Transverse colon (tissue), 4 donors: ENCODE data around the gene HYAL2. TPM values are rescaled to one million over a fixed set of nuclear protein-coding genes. Genes with fewer than 3 reads are reported as not detected.

Experiments used
- DNase-seq: peaks from one replicate; pipeline ENCODE4 v3.0.0-alpha.2; 2019
- H3K27ac ChIP-seq, 4 donors: fragments of 200-600 bp; sonication (generic); 2 replicates each; pipeline ENCODE4 v1.5.1; 2016 to 2018; ENCODE audit warnings: inconsistent platforms in 4 of 4
- H3K27me3 ChIP-seq: fragments of 200-600 bp; sonication (generic); 2 replicates; pipeline ENCODE4 v1.5.1; 2017; ENCODE audit warnings: inconsistent platforms
- H3K36me3 ChIP-seq, 4 donors: fragments of 200-600 bp; sonication (generic); 2 replicates each; pipeline ENCODE4 v1.5.1; 2017 to 2019; ENCODE audit warnings: inconsistent platforms in 4 of 4
- H3K4me1 ChIP-seq, 4 donors: fragments of 200-600 bp; sonication (generic); 2 replicates each; pipeline ENCODE4 v1.5.1; 2017 to 2020; ENCODE audit warnings: inconsistent platforms in 4 of 4
- H3K4me3 ChIP-seq, 4 donors: fragments of 200-600 bp; sonication (generic); 1 replicate in 1 of 4; 2 replicates in 3 of 4; pipeline versions ENCODE4 v1.5.1 to v1.6.1; 2017 to 2019; ENCODE audit warnings: inconsistent platforms in 4 of 4
- H3K9me3 ChIP-seq, 2 donors: fragments of 200-600 bp; sonication (generic); 2 replicates each; pipeline ENCODE4 v1.5.1; 2017 to 2019; ENCODE audit warnings: inconsistent platforms in 2 of 2
- CTCF ChIP-seq, 5 experiments: fragments of 200-600 bp in 3 of 5; fragments of 450-650 bp in 2 of 5; sonication (generic) in 3 of 5; IDR thresholded peaks; 1 replicate in 2 of 5; 2 replicates in 3 of 5; pipeline ENCODE4 v1.5.1; 2016 to 2017; ENCODE audit warnings: antibody characterized with exemption in 5 of 5, inconsistent platforms in 3 of 5, mild to moderate bottlenecking in 2 of 5, moderate library complexity in 1 of 5
- EP300 ChIP-seq: sonication (generic); formaldehyde crosslinking; IDR thresholded peaks from one replicate; pipeline ENCODE4 v1.6.1; 2017; ENCODE audit warnings: antibody characterized with exemption, low read depth
- POLR2A ChIP-seq: fragments of 450-650 bp; IDR thresholded peaks from one replicate; pipeline ENCODE4 v1.6.1; 2016; ENCODE audit warnings: antibody characterized with exemption, mild to moderate bottlenecking, moderate library complexity
- POLR2AphosphoS5 ChIP-seq, 3 donors: sonication (generic); formaldehyde crosslinking; IDR thresholded peaks; one replicate each; pipeline ENCODE4 v1.6.1; 2016; ENCODE audit warnings: antibody characterized with exemption in 3 of 3
- WGBS, 2 donors: methylation state at CpG; one replicate each; pipeline ENCODE4 v1.1.5; 2018; ENCODE audit warnings: low coverage in 1 of 2; 5-methylcytosine and 5-hydroxymethylcytosine counted together
- in situ Hi-C, 4 donors: fragments of 200-750 bp; cut with MboI; loops; one replicate each; pipeline versions ENCODE4 v1.15.0 to v1.15.1; 2017; ENCODE audit warnings: low sequenced_read_pairs in 3 of 4, low pct_ligation_motif_present in 1 of 4, low pct_unique_long_range_greater_than_20kb in 1 of 4
- intact Hi-C: fragments of 100-400 bp; cut with DNase I; formaldehyde crosslinking; loops from one replicate; pipeline ENCODE4 v1.15.1; 2023; ENCODE audit warnings: low total_unique reads
- total RNA-seq, 4 donors: library from RNA; depleted of rRNA; stranded (reverse); fragments of >200 nt; gene quantifications; one replicate each; pipeline ENCODE4 v1.1.0, GENCODE V29; 2016

HYAL2 gene
- total RNA-seq, 4 donors from 2014 or later = 18.7 to 51.1 (median 32.0) TPM

- TF ChIP-seq POLR2A = no peak
- Histone ChIP-seq H3K27me3 (peaks cover 4% of the 10 kb centered on the region), H3K4me1 (peaks cover 6 to 23% (median 12%) of the 10 kb centered on the region in 4 donors), H3K9me3 (no peaks in the 10 kb centered on the region), H3K36me3 (no peaks in the 10 kb centered on the region), H3K27ac (no peak overlapping the region), H3K4me3 (no peak overlapping the region)
- 62% methylated on average over 9 of the region's 9 CpGs; no CpG with 5 or more reads in 1 of the 2 donors for WGBS, 2 donors
- in situ Hi-C loops (loop anchor here in 1 of 4 donors (25.0 kb wide), 1 partner anchor 193 kb away; the partner anchor contains the start of genes C3orf18 and HEMK1), intact Hi-C loops (no loop called here)
- no peak for DNase-seq
Observed at GRCh38 chr3:50369012-50369670, 46.6 kb upstream of the HYAL2 start.

GRCh38 chr3:50365842-50366220 is 43.3 kb upstream of the HYAL2 start:
- no peak for TF ChIP-seq POLR2AphosphoS5 (IDR thresholded peaks at IDR 0.05)
- peak in 1 of 5 experiments; percentile 30 for TF ChIP-seq CTCF (IDR thresholded peaks at IDR 0.05)
- no peak for TF ChIP-seq EP300
- no peak for TF ChIP-seq POLR2A
- no peak for DNase-seq
- Histone ChIP-seq H3K9me3 (no peaks in the 10 kb centered on the region), H3K4me1 (peaks cover 6 to 16% (median 11%) of the 10 kb centered on the region in 4 donors), H3K4me3 (peak overlapping the region in 3 of 4 donors; percentile 43 to 61 (median 53)), H3K27ac (peak overlapping the region in 3 of 4 donors; percentile 76 to 79 (median 78)), H3K27me3 (no peaks in the 10 kb centered on the region), H3K36me3 (no peaks in the 10 kb centered on the region)
- intact Hi-C loops = no loop called here
- WGBS, 2 donors = 56% methylated on average over 4 of the region's 5 CpGs; no CpG with 5 or more reads in 1 of the 2 donors
- in situ Hi-C loops = loop anchor here in 1 of 4 donors (25.0 kb wide), 1 partner anchor 196 kb away; the partner anchor contains the start of genes C3orf18 and HEMK1

- Histone ChIP-seq H3K4me3 (peak overlapping the region; percentile 43 to 61 (median 54)), H3K4me1 (peaks cover 6 to 16% (median 11%) of the 10 kb centered on the region in 4 donors), H3K36me3 (no peaks in the 10 kb centered on the region), H3K9me3 (no peaks in the 10 kb centered on the region), H3K27me3 (no peaks in the 10 kb centered on the region), H3K27ac (peak overlapping the region; percentile 73 to 79 (median 77))
- in situ Hi-C loops = loop anchor here in 1 of 4 donors (25.0 kb wide), 1 partner anchor 197 kb away; the partner anchor contains the start of genes C3orf18 and HEMK1
- peak; percentile 96 for DNase-seq
- WGBS, 2 donors = 7% methylated on average over 32 of the region's 53 CpGs; no CpG with 5 or more reads in 1 of the 2 donors
- peak; percentile 50 to 84 (median 81) for TF ChIP-seq POLR2AphosphoS5 (IDR thresholded peaks at IDR 0.05)
- peak; percentile 84 for TF ChIP-seq POLR2A
- peak in 1 of 5 experiments; percentile 7 for TF ChIP-seq CTCF (IDR thresholded peaks at IDR 0.05)
- TF ChIP-seq EP300 = no peak
- intact Hi-C loops = no loop called here
Observed at GRCh38 chr3:50365080-50365841, 42.7 kb upstream of the HYAL2 start.

GRCh38 chr3:50364573-50365079 is 42.1 kb upstream of the HYAL2 start:
- H3K27me3 ChIP-seq = no peaks in the 10 kb centered on the region
- in situ Hi-C loops (loop anchor here in 1 of 4 donors (25.0 kb wide), 1 partner anchor 198 kb away; the partner anchor contains the start of genes C3orf18 and HEMK1), intact Hi-C loops (no loop called here)
- H3K4me3 ChIP-seq = peak overlapping the region; percentile 36 to 61 (median 48)
- peak overlapping the region; percentile 73 to 79 (median 77) for H3K27ac ChIP-seq
- H3K36me3 ChIP-seq = no peaks in the 10 kb centered on the region
- no peak for TF ChIP-seq CTCF (IDR thresholded peaks at IDR 0.05)
- no peak for TF ChIP-seq POLR2AphosphoS5 (IDR thresholded peaks at IDR 0.05)
- no peak for TF ChIP-seq EP300
- TF ChIP-seq POLR2A = no peak
- WGBS, 2 donors = 11% methylated on average over 31 of the region's 48 CpGs; no CpG with 5 or more reads in 1 of the 2 donors
- peaks cover 6 to 17% (median 12%) of the 10 kb centered on the region in 4 donors for H3K4me1 ChIP-seq
- H3K9me3 ChIP-seq = no peaks in the 10 kb centered on the region
- DNase-seq = peak; percentile 55
